ENCODE measurements around the gene GPC6.

The GPC6 gene

GRCh38 chr13:93527748-93528297 lies 301.2 kb downstream of the GPC6 start:
- Histone ChIP-seq H2BK12ac (ENCODE audit: low read length) (no peak overlapping the region), H3K36me3 (ENCODE audit: control insufficient read depth in 1 of 2, insufficient read depth in 2 of 2, low read length in 2 of 2) (no peaks in the 10 kb centered on the region), H3K4me3 (ENCODE audit: low read depth, low read length) (no peak overlapping the region), H3K27me3 (ENCODE audit: insufficient read depth, low read length) (no peaks in the 10 kb centered on the region), H4K91ac (ENCODE audit: low read depth, low read length) (no peak overlapping the region), H3K27ac (ENCODE audit: low read depth, low read length) (no peak overlapping the region), H3K9ac (ENCODE audit: low read length) (no peak overlapping the region), H3K4ac (ENCODE audit: low read depth, low read length) (no peak overlapping the region), H2BK5ac (ENCODE audit: low read depth, low read length, poor library complexity) (no peak overlapping the region), H3K79me2 (ENCODE audit: control insufficient read depth, insufficient read depth, low read length, poor library complexity) (no peaks in the 10 kb centered on the region), H4K8ac (ENCODE audit: low read depth, low read length) (no peak overlapping the region), H3K4me2 (ENCODE audit: low read length) (no peak overlapping the region), H2BK120ac (ENCODE audit: insufficient read depth, low read length, poor library complexity) (no peak overlapping the region), H2AFZ (ENCODE audit: insufficient read depth, low read length, poor library complexity) (no peak overlapping the region), H4K12ac (ENCODE audit: low read depth, low read length) (no peak overlapping the region), H3K4me1 (ENCODE audit: control insufficient read depth in 1 of 2, insufficient read depth in 2 of 2, low read length in 2 of 2) (no peaks in the 10 kb centered on the region), H3K79me1 (ENCODE audit: low read length) (no peaks in the 10 kb centered on the region), H2AK5ac (ENCODE audit: low read length) (no peak overlapping the region), H3K9me3 (ENCODE audit: insufficient read depth, low read depth, low read length) (no peaks in the 10 kb centered on the region), H3K18ac (ENCODE audit: low read length) (no peak overlapping the region), H3K14ac (ENCODE audit: low read length) (no peak overlapping the region), H3K23ac (ENCODE audit: low read length) (no peak overlapping the region)
- no peak for DNase-seq
- WGBS (ENCODE audit: extremely low coverage, insufficient coverage, insufficient read length): no CpG with 5 or more reads among the region's 2 CpGs

GRCh38 chr13:93529961-93530360 lies 303.4 kb downstream of the GPC6 start:
- DNase-seq: no peak

GRCh38 chr13:93534181-93534700 lies 307.6 kb downstream of the GPC6 start:
- H3K4ac ChIP-seq (ENCODE audit: low read depth, low read length): no peak overlapping the region
- H3K4me3 ChIP-seq (ENCODE audit: low read depth, low read length): no peak overlapping the region
- no peaks in the 10 kb centered on the region for H3K9me3 ChIP-seq (ENCODE audit: insufficient read depth, low read depth, low read length)
- no CpG with 5 or more reads among the region's 6 CpGs for WGBS (ENCODE audit: extremely low coverage, insufficient coverage, insufficient read length)
- no peak overlapping the region for H2AFZ ChIP-seq (ENCODE audit: insufficient read depth, low read length, poor library complexity)
- H3K14ac ChIP-seq (ENCODE audit: low read length): no peak overlapping the region
- no peaks in the 10 kb centered on the region for H3K36me3 ChIP-seq (ENCODE audit: control insufficient read depth in 1 of 2, insufficient read depth in 2 of 2, low read length in 2 of 2)
- H2BK5ac ChIP-seq (ENCODE audit: low read depth, low read length, poor library complexity): no peak overlapping the region
- no peak overlapping the region for H2BK120ac ChIP-seq (ENCODE audit: insufficient read depth, low read length, poor library complexity)
- no peak overlapping the region for H3K9ac ChIP-seq (ENCODE audit: low read length)
- no peak overlapping the region for H3K23ac ChIP-seq (ENCODE audit: low read length)
- no peak overlapping the region for H4K12ac ChIP-seq (ENCODE audit: low read depth, low read length)
- no peak overlapping the region for H3K4me2 ChIP-seq (ENCODE audit: low read length)
- no peak overlapping the region for H3K27ac ChIP-seq (ENCODE audit: low read depth, low read length)
- H3K4me1 ChIP-seq (ENCODE audit: control insufficient read depth in 1 of 2, insufficient read depth in 2 of 2, low read length in 2 of 2): peaks cover 0 to 3% of the 10 kb centered on the region in 2 experiments
- H2BK12ac ChIP-seq (ENCODE audit: low read length): no peak overlapping the region
- H3K79me2 ChIP-seq (ENCODE audit: control insufficient read depth, insufficient read depth, low read length, poor library complexity): no peaks in the 10 kb centered on the region
- no peak overlapping the region for H3K18ac ChIP-seq (ENCODE audit: low read length)
- no peaks in the 10 kb centered on the region for H3K27me3 ChIP-seq (ENCODE audit: insufficient read depth, low read length)
- H4K8ac ChIP-seq (ENCODE audit: low read depth, low read length): no peak overlapping the region
- H2AK5ac ChIP-seq (ENCODE audit: low read length): no peak overlapping the region
- H4K91ac ChIP-seq (ENCODE audit: low read depth, low read length): no peak overlapping the region
- H3K79me1 ChIP-seq (ENCODE audit: low read length): no peaks in the 10 kb centered on the region
- DNase-seq: no peak

More at GRCh38 chr13:93529961-93530360, 303.4 kb downstream of the GPC6 start:
- Histone ChIP-seq H4K12ac (ENCODE audit: low read depth, low read length) (no peak overlapping the region), H3K4ac (ENCODE audit: low read depth, low read length) (no peak overlapping the region), H3K4me1 (ENCODE audit: control insufficient read depth in 1 of 2, insufficient read depth in 2 of 2, low read length in 2 of 2) (peaks cover 0 to 3% of the 10 kb centered on the region in 2 experiments), H3K79me1 (ENCODE audit: low read length) (no peaks in the 10 kb centered on the region), H3K9ac (ENCODE audit: low read length) (no peak overlapping the region), H3K14ac (ENCODE audit: low read length) (no peak overlapping the region), H3K4me3 (ENCODE audit: low read depth, low read length) (no peak overlapping the region), H2AFZ (ENCODE audit: insufficient read depth, low read length, poor library complexity) (no peak overlapping the region), H3K27me3 (ENCODE audit: insufficient read depth, low read length) (no peaks in the 10 kb centered on the region), H3K18ac (ENCODE audit: low read length) (no peak overlapping the region), H4K91ac (ENCODE audit: low read depth, low read length) (no peak overlapping the region), H3K36me3 (ENCODE audit: control insufficient read depth in 1 of 2, insufficient read depth in 2 of 2, low read length in 2 of 2) (no peaks in the 10 kb centered on the region), H2AK5ac (ENCODE audit: low read length) (no peak overlapping the region), H2BK120ac (ENCODE audit: insufficient read depth, low read length, poor library complexity) (no peak overlapping the region), H3K23ac (ENCODE audit: low read length) (no peak overlapping the region), H3K9me3 (ENCODE audit: insufficient read depth, low read depth, low read length) (no peaks in the 10 kb centered on the region), H2BK12ac (ENCODE audit: low read length) (no peak overlapping the region), H3K27ac (ENCODE audit: low read depth, low read length) (no peak overlapping the region), H2BK5ac (ENCODE audit: low read depth, low read length, poor library complexity) (no peak overlapping the region), H3K4me2 (ENCODE audit: low read length) (no peak overlapping the region), H4K8ac (ENCODE audit: low read depth, low read length) (no peak overlapping the region), H3K79me2 (ENCODE audit: control insufficient read depth, insufficient read depth, low read length, poor library complexity) (no peaks in the 10 kb centered on the region)
- WGBS (ENCODE audit: extremely low coverage, insufficient coverage, insufficient read length): no CpG with 5 or more reads among the region's 2 CpGs

- no peak overlapping the region for H3K14ac ChIP-seq (ENCODE audit: low read length)
- H3K79me2 ChIP-seq (ENCODE audit: control insufficient read depth, insufficient read depth, low read length, poor library complexity): no peaks in the 10 kb centered on the region
- no CpG with 5 or more reads among the region's 1 CpG for WGBS (ENCODE audit: extremely low coverage, insufficient coverage, insufficient read length)
Observed at GRCh38 chr13:93535251-93535650, 308.6 kb downstream of the GPC6 start.

More at GRCh38 chr13:93535251-93535650, 308.6 kb downstream of the GPC6 start:
- Histone ChIP-seq H3K4ac (ENCODE audit: low read depth, low read length) (no peak overlapping the region), H3K79me1 (ENCODE audit: low read length) (no peaks in the 10 kb centered on the region), H4K12ac (ENCODE audit: low read depth, low read length) (no peak overlapping the region), H3K36me3 (ENCODE audit: control insufficient read depth in 1 of 2, insufficient read depth in 2 of 2, low read length in 2 of 2) (no peaks in the 10 kb centered on the region), H3K9me3 (ENCODE audit: insufficient read depth, low read depth, low read length) (no peaks in the 10 kb centered on the region), H2BK5ac (ENCODE audit: low read depth, low read length, poor library complexity) (no peak overlapping the region), H3K27me3 (ENCODE audit: insufficient read depth, low read length) (no peaks in the 10 kb centered on the region), H2AFZ (ENCODE audit: insufficient read depth, low read length, poor library complexity) (no peak overlapping the region), H4K91ac (ENCODE audit: low read depth, low read length) (no peak overlapping the region), H3K27ac (ENCODE audit: low read depth, low read length) (no peak overlapping the region), H3K18ac (ENCODE audit: low read length) (no peak overlapping the region), H3K4me1 (ENCODE audit: control insufficient read depth in 1 of 2, insufficient read depth in 2 of 2, low read length in 2 of 2) (peaks cover 0 to 3% of the 10 kb centered on the region in 2 experiments), H3K4me2 (ENCODE audit: low read length) (no peak overlapping the region), H3K9ac (ENCODE audit: low read length) (no peak overlapping the region), H2BK12ac (ENCODE audit: low read length) (no peak overlapping the region), H2AK5ac (ENCODE audit: low read length) (no peak overlapping the region), H3K23ac (ENCODE audit: low read length) (no peak overlapping the region), H4K8ac (ENCODE audit: low read depth, low read length) (no peak overlapping the region), H3K4me3 (ENCODE audit: low read depth, low read length) (no peak overlapping the region), H2BK120ac (ENCODE audit: insufficient read depth, low read length, poor library complexity) (no peak overlapping the region)
- DNase-seq: peak in 1 of 2 donors; percentile 1
